H7 (cell line): ENCODE results near the gene ARRDC1. TPM values are rescaled to one million over a fixed set of nuclear protein-coding genes. Genes with fewer than 3 reads are reported as not detected.

Experiments used
- DNase-seq: peaks from one replicate; pipeline ENCODE4 v3.0.0; 2012
- H3K27me3 ChIP-seq: 2 replicates; pipeline ENCODE4 v1.6.0; 2011; ENCODE audit warnings: mild to moderate bottlenecking, low read length; ENCODE audit not compliant: control insufficient read depth, insufficient read depth
- H3K36me3 ChIP-seq: replicated peaks from 2 replicates; pipeline ENCODE4 v1.5.1; 2011; ENCODE audit warnings: low read length; ENCODE audit not compliant: control insufficient read depth, insufficient read depth
- H3K4me3 ChIP-seq: 2 replicates; pipeline ENCODE4 v1.5.1; 2011; ENCODE audit warnings: low read depth, mild to moderate bottlenecking, control low read depth, low read length, moderate library complexity; ENCODE audit not compliant: insufficient read depth
- total RNA-seq: library from RNA; depleted of rRNA; stranded (reverse); fragments of >200 nt; shearing (Covaris generic); gene quantifications from 2 replicates; pipeline ENCODE4 v1.2.3, GENCODE V29; 2014

ARRDC1 gene
- total RNA-seq, 1 experiment from 2014 or later, result 30.3 TPM

DNA sequence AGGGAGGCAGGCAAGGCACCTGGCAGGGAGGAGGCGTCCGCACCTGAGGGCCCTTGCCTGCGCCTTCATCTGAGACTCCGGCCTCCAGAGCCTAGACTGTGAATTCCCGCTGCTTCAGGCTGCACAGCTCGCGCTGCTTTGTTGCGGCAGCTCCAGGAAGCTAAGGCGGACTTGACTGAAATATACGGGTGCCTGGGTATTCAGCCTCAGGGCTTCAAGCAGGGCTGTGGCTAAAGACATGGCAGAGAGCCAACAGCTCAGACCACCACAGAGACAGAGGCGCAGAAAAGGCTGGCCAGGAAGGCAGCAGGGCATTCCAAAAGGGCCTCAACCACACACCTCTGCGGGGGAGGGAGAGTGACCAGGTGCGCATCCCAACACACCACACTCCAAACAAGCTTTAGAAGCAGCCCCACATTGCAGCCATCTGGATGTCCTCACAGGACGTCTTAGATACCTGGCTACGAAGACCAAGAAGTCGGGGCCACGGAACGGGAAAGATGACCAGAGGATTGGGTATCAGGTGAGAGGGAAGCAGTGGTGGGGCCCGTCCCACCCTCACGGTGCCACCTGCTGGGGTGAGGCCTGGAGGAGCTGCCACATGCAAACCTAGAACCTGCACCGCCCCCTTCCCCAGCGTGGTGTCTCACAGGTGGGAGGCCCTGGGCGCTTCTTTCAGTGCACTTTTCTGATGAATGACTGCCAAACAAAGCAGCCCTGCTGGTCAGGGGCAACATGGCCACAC, 25.1 kb upstream of the ARRDC1 start:
- Histone ChIP-seq H3K4me3 (no peak overlapping the region), H3K27me3 (no peaks in the 10 kb centered on the region), H3K36me3 (peaks cover 21% of the 10 kb centered on the region)
- DNase-seq, result peak; percentile 64

- DNase-seq, result no peak
- H3K4me3 ChIP-seq, result no peak overlapping the region
- peaks cover 21% of the 10 kb centered on the region for H3K36me3 ChIP-seq
- H3K27me3 ChIP-seq, result no peaks in the 10 kb centered on the region
Measured at GRCh38 chr9:137580954-137581322, 24.5 kb upstream of the ARRDC1 start.

- DNase-seq, result no peak
- no peaks in the 10 kb centered on the region for H3K27me3 ChIP-seq
- peaks cover 23% of the 10 kb centered on the region for H3K36me3 ChIP-seq
- no peak overlapping the region for H3K4me3 ChIP-seq
Measured at GRCh38 chr9:137581361-137582285, 23.9 kb upstream of the ARRDC1 start.

DNA sequence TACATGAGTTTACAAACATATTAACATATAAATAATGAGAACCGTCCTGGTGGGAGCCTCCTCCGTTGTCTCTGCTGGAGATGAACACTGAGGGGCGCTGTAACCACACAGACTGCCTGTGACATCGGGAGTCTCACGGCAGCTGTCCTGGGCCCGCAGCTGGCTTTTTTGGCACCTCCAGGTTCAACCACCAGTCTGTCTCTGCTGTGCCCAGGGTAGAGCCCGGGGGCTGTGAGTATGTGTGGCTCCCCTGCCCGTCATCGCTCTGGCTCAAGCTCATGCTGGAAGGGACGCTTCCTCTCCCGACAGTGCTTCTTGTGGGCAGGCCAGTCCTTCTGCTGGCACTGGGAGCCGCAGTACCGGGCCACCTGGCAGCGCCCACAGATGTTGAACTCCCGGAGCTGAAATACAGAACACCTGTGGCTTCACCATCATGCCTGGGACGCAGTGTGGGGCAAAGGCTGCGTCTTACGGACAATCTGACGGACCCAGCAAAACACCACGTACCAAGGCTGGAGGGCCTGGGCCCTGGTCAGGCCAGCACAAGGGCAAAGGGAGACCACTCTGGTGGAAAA, 23.1 kb upstream of the ARRDC1 start:
- H3K27me3 ChIP-seq, result no peaks in the 10 kb centered on the region
- no peak overlapping the region for H3K4me3 ChIP-seq
- peaks cover 31% of the 10 kb centered on the region for H3K36me3 ChIP-seq
- DNase-seq, result peak; percentile 87

DNA sequence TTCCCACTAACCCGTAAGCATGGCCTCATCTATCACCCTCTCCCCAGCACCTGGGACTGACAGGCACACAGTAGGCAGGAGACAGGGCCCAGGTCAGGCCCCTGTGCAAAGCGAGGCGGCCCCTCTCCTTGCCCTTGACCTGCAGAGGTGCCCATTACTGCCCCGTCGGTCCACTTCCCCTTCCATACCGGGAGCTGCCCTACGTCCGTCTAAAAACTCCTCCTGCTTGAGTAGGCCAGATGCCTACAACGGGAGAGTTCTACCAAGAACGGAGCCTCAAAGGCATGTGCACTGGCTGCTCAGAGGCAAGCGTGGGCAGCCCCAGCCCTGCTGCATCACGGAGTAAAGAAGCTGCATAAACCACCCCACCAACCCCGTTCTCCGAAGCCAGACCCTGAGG, 22.1 kb upstream of the ARRDC1 start:
- Histone ChIP-seq H3K36me3 (peaks cover 39% of the 10 kb centered on the region), H3K27me3 (no peaks in the 10 kb centered on the region), H3K4me3 (no peak overlapping the region)
- DNase-seq, result no peak

DNA sequence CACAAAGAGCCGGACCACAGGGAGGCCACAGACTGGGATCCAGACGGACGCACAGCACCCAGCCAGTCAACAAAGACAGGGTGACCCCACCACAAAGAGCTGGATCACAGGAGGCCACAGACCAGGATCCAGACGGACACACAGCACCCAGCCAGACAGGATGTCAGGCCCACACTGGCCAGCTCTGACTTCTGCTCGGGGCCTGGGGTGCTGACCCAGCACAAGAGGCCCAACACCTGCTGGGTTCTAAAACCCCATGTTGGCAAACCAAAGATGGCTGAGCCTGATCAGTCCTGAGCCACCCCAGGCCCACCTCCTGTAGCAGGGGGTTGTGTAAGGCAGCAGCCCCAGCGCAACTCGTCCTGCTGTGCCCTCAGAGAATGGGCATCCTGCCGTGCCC, 21.5 kb upstream of the ARRDC1 start:
- no peak overlapping the region for H3K4me3 ChIP-seq
- peaks cover 39% of the 10 kb centered on the region for H3K36me3 ChIP-seq
- H3K27me3 ChIP-seq, result no peaks in the 10 kb centered on the region
- DNase-seq, result no peak

DNA sequence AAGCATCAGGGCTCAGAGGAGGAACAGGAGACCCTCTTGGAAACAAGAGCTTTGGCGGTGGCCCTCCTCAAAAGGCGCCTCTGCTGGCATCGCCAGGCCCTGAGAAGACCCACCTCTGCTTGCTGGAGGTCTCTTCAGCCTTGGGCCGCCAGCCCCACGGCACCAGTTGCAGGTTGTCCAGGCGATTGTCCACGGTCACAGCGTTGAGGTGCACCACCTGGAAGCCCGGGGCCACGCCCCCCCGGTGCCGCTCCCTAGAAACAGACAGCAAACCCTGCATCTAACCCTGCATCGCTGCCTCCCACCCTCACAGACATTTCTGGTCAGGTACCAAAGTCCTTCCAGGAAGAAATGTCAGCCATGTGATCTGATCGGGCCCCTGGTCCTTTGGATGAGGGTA, 18.6 kb upstream of the ARRDC1 start:
- peaks cover 3% of the 10 kb centered on the region for H3K27me3 ChIP-seq
- H3K4me3 ChIP-seq, result no peak overlapping the region
- H3K36me3 ChIP-seq, result peaks cover 36% of the 10 kb centered on the region
- DNase-seq, result no peak

- peaks cover 3% of the 10 kb centered on the region for H3K27me3 ChIP-seq
- H3K36me3 ChIP-seq, result peaks cover 28% of the 10 kb centered on the region
- no peak for DNase-seq
- no peak overlapping the region for H3K4me3 ChIP-seq
Measured at GRCh38 chr9:137588311-137588710, 17.2 kb upstream of the ARRDC1 start.

DNA sequence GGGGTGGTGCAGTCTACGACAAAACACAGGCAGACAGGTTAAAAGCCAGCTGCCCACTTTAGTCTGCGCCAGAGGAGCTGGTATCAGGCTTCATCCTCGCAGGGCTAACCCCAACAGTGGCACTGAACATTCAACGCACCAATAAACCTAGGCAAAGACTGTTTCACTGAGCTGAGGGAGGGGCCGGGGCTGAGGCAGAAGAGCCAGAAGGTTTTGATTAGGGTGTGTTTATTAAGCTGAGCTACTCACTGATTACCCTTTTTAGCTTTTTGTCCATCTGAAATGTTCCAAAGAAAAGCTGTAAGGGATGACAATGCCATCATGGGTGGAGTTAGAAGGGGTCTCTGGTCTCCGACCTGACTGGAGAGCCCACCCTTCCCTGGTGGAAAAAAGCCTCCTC, 16.6 kb upstream of the ARRDC1 start:
- Histone ChIP-seq H3K4me3 (peak overlapping the region; percentile 75), H3K27me3 (peaks cover 3% of the 10 kb centered on the region), H3K36me3 (peaks cover 28% of the 10 kb centered on the region)
- DNase-seq, result no peak

GRCh38 chr9:137589441-137590122, 15.9 kb upstream of the ARRDC1 start:
- H3K36me3 ChIP-seq, result peaks cover 26% of the 10 kb centered on the region
- peaks cover 3% of the 10 kb centered on the region for H3K27me3 ChIP-seq
- H3K4me3 ChIP-seq, result peak overlapping the region; percentile 75
- peak; percentile 78 for DNase-seq

- Histone ChIP-seq H3K27me3 (peaks cover 3% of the 10 kb centered on the region), H3K36me3 (peaks cover 26% of the 10 kb centered on the region), H3K4me3 (peak overlapping the region; percentile 75)
- DNase-seq, result no peak
Measured at GRCh38 chr9:137590123-137590468, 15.4 kb upstream of the ARRDC1 start.

GRCh38 chr9:137590469-137591383, 14.8 kb upstream of the ARRDC1 start, which contains the start of gene ZMYND19:
TSS of gene ZMYND19 (minus strand) at chr9:137590512. CDS start at chr9:137590263, 249 bp downstream.
- Histone ChIP-seq H3K36me3 (peaks cover 23% of the 10 kb centered on the region), H3K27me3 (peaks cover 3% of the 10 kb centered on the region), H3K4me3 (peak within 1 kb of the TSS; percentile 82)
- peak; percentile 100 for DNase-seq

DNA sequence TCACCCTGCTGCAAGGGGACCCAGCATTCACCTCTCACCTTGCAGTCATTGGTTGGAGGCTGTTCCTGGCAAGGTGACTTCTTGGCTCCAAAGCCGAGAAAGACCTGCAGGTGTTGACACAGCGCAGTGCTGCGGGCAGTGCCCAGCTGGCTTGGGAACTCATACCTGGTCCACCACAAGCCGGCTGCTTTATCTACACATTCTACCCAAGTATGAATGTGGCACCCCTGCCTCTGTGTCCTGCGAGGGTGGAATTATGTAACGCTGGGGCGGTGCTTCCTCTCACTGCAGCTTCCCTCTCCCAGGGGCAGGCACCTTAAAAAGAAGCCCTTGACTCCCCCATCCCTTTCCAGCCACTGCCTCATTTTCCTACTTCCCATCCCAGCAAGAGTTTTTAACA, 12.7 kb upstream of the ARRDC1 start:
- no peak for DNase-seq
- peaks cover 5% of the 10 kb centered on the region for H3K36me3 ChIP-seq
- H3K27me3 ChIP-seq, result peaks cover 3% of the 10 kb centered on the region
- no peak overlapping the region for H3K4me3 ChIP-seq
